HEK293 (cell line): ENCODE measurements around the gene IL17D.

ENCODE experiments used
- CTCF ChIP-seq: fragments of 450-650 bp; formaldehyde crosslinking; IDR thresholded peaks from 2 replicates; pipeline ENCODE4 v1.5.1; 2016; ENCODE audit warnings: missing biosample characterization, missing genetic modification characterization
- KLF10 ChIP-seq: fragments of 450-650 bp; IDR thresholded peaks from 2 replicates; pipeline ENCODE4 v1.5.1; 2018; ENCODE audit warnings: missing biosample characterization, mild to moderate bottlenecking, missing genetic modification characterization
- PATZ1 ChIP-seq: fragments of 450-650 bp; formaldehyde crosslinking; IDR thresholded peaks from 2 replicates; pipeline ENCODE4 v1.5.1; 2016; ENCODE audit warnings: missing biosample characterization, missing genetic modification characterization
- TSHZ1 ChIP-seq: fragments of 450-650 bp; formaldehyde crosslinking; IDR thresholded peaks from 2 replicates; pipeline ENCODE4 v1.5.1; 2016; ENCODE audit warnings: missing biosample characterization, missing genetic modification characterization, borderline replicate concordance
- ZBTB11 ChIP-seq: fragments of 450-650 bp; formaldehyde crosslinking; conservative IDR thresholded peaks from 2 replicates; pipeline ENCODE4 v1.5.1; 2016; ENCODE audit warnings: low read depth, missing biosample characterization, missing genetic modification characterization
- ZNF274 ChIP-seq, 2 experiments: fragments of 200-500 bp in 1 of 2; fragments of 450-650 bp in 1 of 2; sonication (Bioruptor generic) in 1 of 2; formaldehyde crosslinking in 1 of 2; IDR thresholded peaks; 2 replicates each; pipeline versions ENCODE4 v1.5.1 to v1.6.1; 2014 to 2016; ENCODE audit warnings: borderline replicate concordance in 1 of 2, inconsistent platforms in 1 of 2, low read length in 1 of 2, missing biosample characterization in 1 of 2, missing genetic modification characterization in 1 of 2
- TF ChIP-seq, protein P1 (sequence below): fragments of 450-650 bp; formaldehyde crosslinking; IDR thresholded peaks from 2 replicates; pipeline ENCODE4 v1.5.1; 2016; ENCODE audit warnings: missing biosample characterization, missing genetic modification characterization
- TF ChIP-seq, protein P2 (sequence below): fragments of 450-650 bp; formaldehyde crosslinking; IDR thresholded peaks from 2 replicates; pipeline ENCODE4 v1.5.1; 2017; ENCODE audit warnings: missing biosample characterization, mild to moderate bottlenecking, missing genetic modification characterization, moderate library complexity

DNA sequence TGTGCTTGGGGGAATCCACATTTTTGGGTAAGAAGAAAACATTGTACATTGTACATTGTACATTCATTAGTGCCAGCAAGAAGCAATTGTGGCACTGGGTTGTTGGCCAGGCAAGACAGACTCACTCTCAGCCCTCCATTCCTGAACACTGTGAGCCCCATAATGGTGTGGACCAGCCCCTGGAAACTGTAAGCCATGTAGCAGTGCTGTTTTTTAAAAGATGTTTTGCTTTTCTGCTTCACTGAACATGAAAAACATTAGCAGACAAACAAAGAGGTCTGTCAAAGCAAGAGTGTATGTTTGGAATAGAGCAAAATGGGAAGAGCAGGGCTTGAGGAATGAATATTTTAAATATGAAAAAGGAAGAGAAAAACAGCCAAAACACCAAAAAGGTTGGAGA is 39.1 kb upstream of the IL17D start:
- no peak for TF ChIP-seq PATZ1
- TF ChIP-seq, protein P1, sequence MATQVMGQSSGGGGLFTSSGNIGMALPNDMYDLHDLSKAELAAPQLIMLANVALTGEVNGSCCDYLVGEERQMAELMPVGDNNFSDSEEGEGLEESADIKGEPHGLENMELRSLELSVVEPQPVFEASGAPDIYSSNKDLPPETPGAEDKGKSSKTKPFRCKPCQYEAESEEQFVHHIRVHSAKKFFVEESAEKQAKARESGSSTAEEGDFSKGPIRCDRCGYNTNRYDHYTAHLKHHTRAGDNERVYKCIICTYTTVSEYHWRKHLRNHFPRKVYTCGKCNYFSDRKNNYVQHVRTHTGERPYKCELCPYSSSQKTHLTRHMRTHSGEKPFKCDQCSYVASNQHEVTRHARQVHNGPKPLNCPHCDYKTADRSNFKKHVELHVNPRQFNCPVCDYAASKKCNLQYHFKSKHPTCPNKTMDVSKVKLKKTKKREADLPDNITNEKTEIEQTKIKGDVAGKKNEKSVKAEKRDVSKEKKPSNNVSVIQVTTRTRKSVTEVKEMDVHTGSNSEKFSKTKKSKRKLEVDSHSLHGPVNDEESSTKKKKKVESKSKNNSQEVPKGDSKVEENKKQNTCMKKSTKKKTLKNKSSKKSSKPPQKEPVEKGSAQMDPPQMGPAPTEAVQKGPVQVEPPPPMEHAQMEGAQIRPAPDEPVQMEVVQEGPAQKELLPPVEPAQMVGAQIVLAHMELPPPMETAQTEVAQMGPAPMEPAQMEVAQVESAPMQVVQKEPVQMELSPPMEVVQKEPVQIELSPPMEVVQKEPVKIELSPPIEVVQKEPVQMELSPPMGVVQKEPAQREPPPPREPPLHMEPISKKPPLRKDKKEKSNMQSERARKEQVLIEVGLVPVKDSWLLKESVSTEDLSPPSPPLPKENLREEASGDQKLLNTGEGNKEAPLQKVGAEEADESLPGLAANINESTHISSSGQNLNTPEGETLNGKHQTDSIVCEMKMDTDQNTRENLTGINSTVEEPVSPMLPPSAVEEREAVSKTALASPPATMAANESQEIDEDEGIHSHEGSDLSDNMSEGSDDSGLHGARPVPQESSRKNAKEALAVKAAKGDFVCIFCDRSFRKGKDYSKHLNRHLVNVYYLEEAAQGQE (tag by site-specific recombination): no peak
- no peak for TF ChIP-seq ZNF274 (IDR thresholded peaks at IDR 0.05; ENCODE audit: low read length)
- TF ChIP-seq ZNF274 (tag by site-specific recombination; IDR thresholded peaks at IDR 0.05; ENCODE audit: borderline replicate concordance): no peak
- TF ChIP-seq TSHZ1 (tag by site-specific recombination): no peak
- TF ChIP-seq ZBTB11: no peak
- TF ChIP-seq, protein P2, sequence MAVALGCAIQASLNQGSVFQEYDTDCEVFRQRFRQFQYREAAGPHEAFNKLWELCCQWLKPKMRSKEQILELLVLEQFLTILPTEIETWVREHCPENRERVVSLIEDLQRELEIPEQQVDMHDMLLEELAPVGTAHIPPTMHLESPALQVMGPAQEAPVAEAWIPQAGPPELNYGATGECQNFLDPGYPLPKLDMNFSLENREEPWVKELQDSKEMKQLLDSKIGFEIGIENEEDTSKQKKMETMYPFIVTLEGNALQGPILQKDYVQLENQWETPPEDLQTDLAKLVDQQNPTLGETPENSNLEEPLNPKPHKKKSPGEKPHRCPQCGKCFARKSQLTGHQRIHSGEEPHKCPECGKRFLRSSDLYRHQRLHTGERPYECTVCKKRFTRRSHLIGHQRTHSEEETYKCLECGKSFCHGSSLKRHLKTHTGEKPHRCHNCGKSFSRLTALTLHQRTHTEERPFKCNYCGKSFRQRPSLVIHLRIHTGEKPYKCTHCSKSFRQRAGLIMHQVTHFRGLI (tag by site-specific recombination): no peak
- TF ChIP-seq KLF10 (tag by site-specific recombination): no peak
- TF ChIP-seq CTCF (tag by site-specific recombination): no peak
